Stimulated activated CD8-positive, alpha-beta memory T cell treated with anti-CD3 and anti-CD28 coated beads, Interleukin-12 subunit alpha, Interleukin-12 subunit beta, amount 100 ng/mL, for 1 hour (primary cell): ENCODE data around the gene LTF.

Source experiments
- DNase-seq: peaks from one replicate; pipeline ENCODE4 v3.0.0-alpha.2; 2020; ENCODE audit warnings: low read depth

LTF gene

GRCh38 chr3:46468753-46469600 lies 4.3 kb upstream of the LTF start:
- no peak for DNase-seq

- DNase-seq, result no peak
These were observed 2.9 kb upstream of the LTF start for GRCh38 chr3:46467562-46467961.

- no peak for DNase-seq
These were observed 2.2 kb upstream of the LTF start for GRCh38 chr3:46466871-46467403.

GRCh38 chr3:46466273-46466672 lies 1.6 kb upstream of the LTF start:
- no peak for DNase-seq

- DNase-seq, result no peak
These were observed 453 bp upstream of the LTF start for GRCh38 chr3:46465196-46465520.

- no peak for DNase-seq
These were observed 850 bp downstream of the LTF start for GRCh38 chr3:46463868-46464241.

GRCh38 chr3:46463120-46463867 lies 1.4 kb downstream of the LTF start:
- DNase-seq, result no peak

- DNase-seq, result no peak
These were observed 2.2 kb downstream of the LTF start for GRCh38 chr3:46462511-46462910.

- no peak for DNase-seq
These were observed 2.6 kb downstream of the LTF start for GRCh38 chr3:46462111-46462510.

GRCh38 chr3:46460051-46460450 lies 4.7 kb downstream of the LTF start:
- no peak for DNase-seq

GRCh38 chr3:46456118-46456517 lies 8.6 kb downstream of the LTF start:
- DNase-seq, result no peak

- DNase-seq, result no peak
These were observed 9.2 kb downstream of the LTF start for GRCh38 chr3:46455231-46456115.

GRCh38 chr3:46454606-46455005 lies 10.1 kb downstream of the LTF start:
- DNase-seq, result no peak

- DNase-seq, result no peak
These were observed 10.5 kb downstream of the LTF start for GRCh38 chr3:46454209-46454595.

GRCh38 chr3:46453526-46454208 lies 11.0 kb downstream of the LTF start:
- no peak for DNase-seq

GRCh38 chr3:46449755-46450552 lies 14.8 kb downstream of the LTF start:
- DNase-seq, result no peak

GRCh38 chr3:46448721-46449120 lies 16.0 kb downstream of the LTF start:
- no peak for DNase-seq

- no peak for DNase-seq
These were observed 17.3 kb downstream of the LTF start for GRCh38 chr3:46447228-46447985.

- no peak for DNase-seq
These were observed 21.9 kb downstream of the LTF start for GRCh38 chr3:46442576-46443530.
